VCaP (cell line): ENCODE measurements around the gene CNOT8.

Source experiments
- H3K27ac ChIP-seq: fragments of 450-650 bp; 2 replicates; pipeline ENCODE4 v1.5.1; 2017
- CTCF ChIP-seq: fragments of 450-650 bp; conservative IDR thresholded peaks from 2 replicates; pipeline ENCODE4 v1.5.1; 2017; ENCODE audit warnings: mild to moderate bottlenecking, moderate library complexity

Gene CNOT8

DNA sequence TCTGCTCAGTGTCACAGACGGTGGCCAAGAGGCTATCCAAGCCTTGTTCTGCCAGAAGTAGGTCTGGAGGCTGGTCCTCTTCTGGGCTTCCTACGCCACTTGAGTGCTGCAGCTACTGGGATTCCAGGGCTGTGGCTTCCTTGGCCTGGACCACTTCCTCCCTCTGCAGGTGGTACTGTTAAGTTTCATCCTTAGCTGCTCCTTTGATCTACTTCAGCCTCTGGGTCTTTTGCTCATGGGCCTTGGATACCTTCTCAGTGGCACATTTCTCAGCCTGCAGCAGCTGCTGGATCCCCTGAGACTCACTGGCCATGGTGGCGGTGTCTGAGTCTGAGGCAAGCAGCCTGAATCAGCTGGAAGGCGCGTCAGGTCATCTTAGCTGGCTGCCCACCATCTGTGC is 10.3 kb downstream of the CNOT8 start:
- H3K27ac ChIP-seq, result no peak overlapping the region
- peak; percentile 64 for TF ChIP-seq CTCF

- TF ChIP-seq CTCF, result no peak
- H3K27ac ChIP-seq, result no peak overlapping the region
These were observed 13.3 kb downstream of the CNOT8 start for GRCh38 chr5:154871734-154872133.

GRCh38 chr5:154873791-154874331 is 15.4 kb downstream of the CNOT8 start:
- no peak overlapping the region for H3K27ac ChIP-seq
- TF ChIP-seq CTCF, result no peak

- no peak overlapping the region for H3K27ac ChIP-seq
- no peak for TF ChIP-seq CTCF
These were observed 20.4 kb downstream of the CNOT8 start for GRCh38 chr5:154878642-154879335.

- no peak for TF ChIP-seq CTCF
- no peak overlapping the region for H3K27ac ChIP-seq
These were observed 23.6 kb downstream of the CNOT8 start for GRCh38 chr5:154881986-154882385.

GRCh38 chr5:154884424-154884823 is 26.0 kb downstream of the CNOT8 start:
- TF ChIP-seq CTCF, result no peak
- no peak overlapping the region for H3K27ac ChIP-seq

DNA sequence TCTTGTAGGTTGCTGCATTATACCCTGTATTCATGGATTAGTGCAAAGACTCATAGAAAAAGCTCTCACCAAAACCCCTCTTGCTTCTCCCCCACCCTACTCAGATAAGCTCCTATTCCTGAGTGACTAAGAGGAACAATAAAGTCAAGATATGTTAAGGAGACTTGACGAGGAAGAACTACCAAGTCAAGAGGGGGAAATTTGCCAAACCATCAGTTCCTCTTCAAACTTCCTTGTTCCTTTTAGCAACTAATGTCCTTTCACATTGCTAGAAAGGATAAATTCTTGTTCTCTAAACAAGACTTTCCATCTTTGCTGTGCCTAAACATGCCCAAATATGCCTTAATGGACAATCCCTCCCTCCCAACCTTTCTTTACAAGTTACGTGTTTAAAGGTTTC is 27.0 kb downstream of the CNOT8 start:
- TF ChIP-seq CTCF, result no peak
- H3K27ac ChIP-seq, result no peak overlapping the region
